GM18873 (cell line): Measurements from ENCODE around the gene ATF6B.

Experiments used
- ATAC-seq: cut with Tn5 transposase; IDR thresholded peaks from one replicate; pipeline ENCODE4 v1.9.1; 2021; ENCODE audit warnings: mild to moderate bottlenecking, moderate library complexity, moderate number of reproducible peaks; ENCODE audit not compliant: unreplicated experiment, low FRiP score

The ATF6B gene

GRCh38 chr6:32127717-32128592, at the start of gene ATF6B:
TSS of gene ATF6B (minus strand) at chr6:32128246. CDS start at chr6:32128207, 39 bp downstream.
- ATAC-seq: peak; percentile 86

- no peak for ATAC-seq
Observed at GRCh38 chr6:32177183-32177787, 49.2 kb upstream of the ATF6B start.

DNA sequence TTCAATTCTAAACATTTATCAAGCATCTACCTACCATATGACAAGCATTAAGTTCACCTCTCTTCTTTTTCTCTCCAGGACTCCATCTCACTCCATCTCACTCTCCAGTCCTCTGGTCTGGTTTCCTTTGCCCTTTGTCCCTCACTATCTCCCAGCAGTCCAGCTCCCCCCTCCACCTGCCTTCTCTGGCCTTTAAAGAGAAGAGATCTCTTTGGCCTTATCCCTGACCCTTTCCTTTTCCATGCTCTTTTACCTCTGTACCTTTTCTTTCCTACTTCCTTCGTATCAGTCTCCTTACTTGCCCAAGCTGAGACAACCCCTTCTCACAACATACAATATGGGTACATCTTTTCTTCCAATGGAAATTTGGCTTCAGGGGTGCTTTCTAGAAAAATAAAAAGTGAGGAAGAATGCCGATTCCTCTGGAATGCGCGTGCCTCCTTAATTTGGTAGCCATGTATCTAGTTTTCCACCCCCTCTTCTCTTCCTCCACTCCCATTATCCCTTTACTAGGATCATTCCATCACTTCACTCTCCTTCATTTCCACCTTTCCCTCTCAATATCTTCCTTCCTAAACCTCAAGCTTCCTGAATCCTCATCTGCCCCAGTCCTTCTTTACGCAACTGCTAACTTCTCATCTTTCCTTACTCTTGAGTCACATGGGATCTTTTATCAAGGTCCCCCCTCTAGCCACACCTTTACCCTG, 48.6 kb upstream of the ATF6B start:
- no peak for ATAC-seq

GRCh38 chr6:32175711-32176475, 47.8 kb upstream of the ATF6B start, which contains the start of gene AGPAT1:
TSS of gene AGPAT1 (minus strand) at chr6:32176084. CDS start at chr6:32171496, 4,588 bp downstream.
- ATAC-seq: peak; percentile 29

DNA sequence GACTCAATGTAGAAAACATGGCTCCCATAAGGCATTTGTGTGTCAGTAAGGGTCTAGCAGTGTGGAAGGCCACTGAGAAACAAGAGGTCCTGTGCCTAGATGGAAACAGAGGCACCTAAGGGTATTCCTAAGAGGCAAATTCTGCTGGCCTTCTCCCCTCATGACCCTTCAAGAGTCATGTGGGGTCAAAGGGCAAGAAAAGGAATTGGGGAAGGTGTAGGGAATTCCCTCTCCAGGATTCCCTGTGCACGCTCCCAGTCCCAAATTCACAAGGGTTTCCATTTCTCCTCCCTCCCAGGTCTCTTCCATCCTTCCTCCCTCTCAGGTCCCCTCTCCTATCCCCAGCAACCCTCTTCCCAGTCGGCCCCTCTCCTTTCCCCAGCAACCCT, 47.3 kb upstream of the ATF6B start:
- no peak for ATAC-seq

- no peak for ATAC-seq
Observed at GRCh38 chr6:32174416-32174815, 46.4 kb upstream of the ATF6B start.

- ATAC-seq: no peak
Observed at GRCh38 chr6:32173051-32173727, 45.1 kb upstream of the ATF6B start.

DNA sequence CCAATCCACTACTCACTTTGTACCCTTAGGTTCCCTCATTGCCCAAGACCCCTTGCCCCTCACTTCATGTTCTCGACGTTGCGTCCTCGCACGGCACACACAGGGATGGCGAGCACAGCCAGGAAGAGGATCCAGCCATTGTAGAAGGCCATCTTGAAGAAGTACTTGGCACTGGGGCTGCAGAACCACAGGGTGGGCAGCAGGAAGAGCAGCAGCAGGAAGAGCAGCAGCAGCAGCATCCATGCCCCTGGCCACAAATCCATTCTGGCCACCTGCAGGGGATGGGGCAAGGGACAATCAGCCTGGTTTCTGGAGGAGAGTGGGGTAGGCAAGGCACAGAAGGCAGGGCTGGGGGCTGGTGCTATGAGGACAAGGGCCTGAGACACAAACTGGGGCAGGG, 43.2 kb upstream of the ATF6B start:
- ATAC-seq: no peak

- ATAC-seq: no peak
Observed at GRCh38 chr6:32170294-32170693, 42.2 kb upstream of the ATF6B start.

GRCh38 chr6:32168807-32169591, 41.0 kb upstream of the ATF6B start:
- ATAC-seq: no peak

DNA sequence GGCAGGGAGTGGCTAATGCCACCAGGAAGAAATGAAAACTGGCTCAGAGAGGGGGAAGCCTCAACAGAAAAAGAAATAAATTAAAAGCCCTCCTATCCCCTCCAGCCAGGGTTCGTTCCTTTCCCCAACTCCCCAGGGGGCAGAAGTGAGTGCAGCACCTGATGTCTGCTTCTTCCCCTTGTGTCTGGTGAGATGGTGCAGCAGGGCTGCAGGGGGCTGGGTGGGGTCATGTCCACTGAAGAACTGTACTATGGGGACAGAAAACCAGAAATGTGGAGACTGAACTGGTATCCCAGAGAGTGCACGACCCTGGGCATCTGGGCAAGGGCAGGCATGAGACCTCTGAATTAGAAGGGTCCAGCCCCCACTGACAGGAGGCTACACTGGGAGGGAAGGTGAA, 40.3 kb upstream of the ATF6B start:
- no peak for ATAC-seq

- no peak for ATAC-seq
Observed at GRCh38 chr6:32167761-32168262, 39.8 kb upstream of the ATF6B start.

DNA sequence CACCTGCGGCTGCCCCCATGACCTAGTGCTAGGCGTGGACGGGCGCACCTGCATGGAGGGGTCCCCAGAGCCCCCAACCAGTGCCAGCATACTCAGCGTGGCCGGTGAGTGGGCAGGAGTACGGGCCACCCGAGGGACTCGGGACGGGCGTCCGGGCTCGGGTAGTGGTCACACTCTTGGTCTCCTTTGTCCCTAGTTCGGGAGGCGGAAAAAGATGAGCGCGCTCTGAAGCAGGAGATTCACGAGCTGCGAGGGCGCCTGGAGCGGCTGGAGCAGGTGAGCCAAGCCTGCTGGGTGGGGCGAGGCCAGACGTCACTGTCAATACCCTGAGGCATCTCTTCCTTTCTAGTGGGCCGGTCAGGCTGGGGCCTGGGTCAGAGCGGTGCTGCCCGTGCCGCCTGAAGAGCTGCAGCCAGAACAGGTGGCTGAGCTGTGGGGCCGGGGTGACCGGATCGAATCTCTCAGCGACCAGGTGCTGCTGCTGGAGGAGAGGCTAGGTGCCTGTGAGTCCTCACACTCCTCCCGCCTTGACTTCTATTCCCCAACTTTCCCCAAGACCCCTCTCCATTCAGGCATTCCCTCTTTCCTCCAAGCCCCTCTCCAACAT, 39.2 kb upstream of the ATF6B start:
- ATAC-seq: no peak

- no peak for ATAC-seq
Observed at GRCh38 chr6:32166411-32167061, 38.5 kb upstream of the ATF6B start.

- no peak for ATAC-seq
Observed at GRCh38 chr6:32164295-32164694, 36.2 kb upstream of the ATF6B start, which contains the start of gene EGFL8. TSS of gene EGFL8 (plus strand) at chr6:32164595. CDS start at chr6:32166166, 1,571 bp downstream.

GRCh38 chr6:32163559-32164258, 35.7 kb upstream of the ATF6B start:
- no peak for ATAC-seq

DNA sequence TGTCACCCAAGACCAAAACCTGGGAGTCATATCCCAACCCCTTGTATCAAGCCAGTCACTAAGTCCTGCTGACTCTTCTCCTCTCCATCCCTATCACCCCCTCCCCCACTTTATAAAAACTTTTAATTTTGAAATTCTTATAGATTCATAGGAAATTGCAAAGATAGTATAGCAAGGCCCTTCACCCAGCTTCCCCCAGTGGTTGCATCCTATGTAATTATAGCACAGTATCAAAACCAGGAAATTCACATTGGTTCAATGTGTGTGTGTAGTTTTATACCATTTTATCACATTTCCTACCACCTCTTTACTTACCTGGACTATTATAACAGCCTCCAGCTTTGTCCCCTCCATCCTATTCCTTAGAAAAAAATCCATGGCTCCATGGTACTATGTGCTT, 30.0 kb upstream of the ATF6B start:
- no peak for ATAC-seq
